ENCODE data around the gene NEDD4L.
A peak's percentile ranks its signal among the peaks of the same experiment; 100 is the strongest.

The NEDD4L gene

DNA sequence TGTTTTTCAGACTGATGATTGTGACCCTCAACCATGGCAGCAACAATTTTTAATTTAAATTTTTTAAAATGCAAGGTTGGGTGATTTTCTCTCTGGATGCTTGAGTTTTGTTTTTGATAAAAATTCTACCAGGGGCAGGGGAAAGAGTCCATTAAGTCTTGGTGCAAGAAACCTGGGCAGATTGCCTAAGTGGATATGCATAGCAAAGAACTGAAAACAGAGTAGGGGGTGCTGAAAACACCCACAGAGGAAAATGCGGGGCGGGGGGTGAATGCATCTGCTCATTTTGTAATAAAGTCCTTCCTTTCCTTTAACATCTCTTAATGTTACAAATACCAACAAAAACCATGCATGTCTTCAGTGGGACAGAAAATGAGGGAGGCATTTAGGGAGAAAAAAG lies 138.0 kb downstream of the NEDD4L start:
- DNase-seq (ENCODE audit: low read depth) = no peak

- DNase-seq (ENCODE audit: low read depth) = no peak
These were observed 139.2 kb downstream of the NEDD4L start for GRCh38 chr18:58183226-58183625.

GRCh38 chr18:58186258-58186948 lies 142.4 kb downstream of the NEDD4L start:
- no peak for DNase-seq (ENCODE audit: low read depth)

DNA sequence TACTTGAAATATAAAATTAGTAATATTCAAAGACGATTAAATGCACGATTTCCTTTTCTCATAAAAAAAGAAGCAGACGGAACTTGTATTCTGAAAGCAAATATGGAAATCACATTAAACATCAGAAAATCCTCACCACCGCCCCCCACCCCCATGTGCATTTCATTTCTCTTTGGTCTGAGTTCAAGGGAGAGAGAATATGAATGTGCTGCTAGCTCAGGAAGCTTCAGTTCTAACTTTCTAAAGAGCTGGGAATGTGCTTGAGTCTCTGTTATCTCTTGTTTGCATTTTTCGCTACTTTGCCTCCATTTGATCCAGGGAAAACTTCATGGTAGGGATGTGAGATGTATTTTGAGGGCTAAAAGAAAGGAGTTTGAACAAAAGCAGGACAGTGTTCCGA lies 143.6 kb downstream of the NEDD4L start:
- no peak for DNase-seq (ENCODE audit: low read depth)

DNA sequence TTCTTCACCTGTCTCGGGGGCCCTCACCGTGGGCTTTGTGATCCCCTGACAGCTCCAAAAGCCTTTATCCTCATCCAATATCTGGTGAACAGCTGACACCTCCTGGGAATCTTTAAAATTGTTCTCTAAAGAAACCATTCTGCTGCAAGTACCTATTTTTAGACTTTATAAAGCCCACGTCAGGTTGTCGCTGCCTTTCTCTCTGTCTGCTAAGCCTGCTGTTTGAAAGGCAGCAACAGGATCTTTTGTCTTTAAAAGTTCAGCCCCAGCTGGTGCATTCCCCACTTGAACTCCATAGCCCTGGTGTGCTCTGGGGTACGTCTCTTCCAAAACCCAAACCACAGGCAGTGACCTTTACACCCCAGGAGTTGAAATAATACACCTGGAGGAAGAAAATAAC lies 145.0 kb downstream of the NEDD4L start:
- DNase-seq (ENCODE audit: low read depth) = no peak

DNA sequence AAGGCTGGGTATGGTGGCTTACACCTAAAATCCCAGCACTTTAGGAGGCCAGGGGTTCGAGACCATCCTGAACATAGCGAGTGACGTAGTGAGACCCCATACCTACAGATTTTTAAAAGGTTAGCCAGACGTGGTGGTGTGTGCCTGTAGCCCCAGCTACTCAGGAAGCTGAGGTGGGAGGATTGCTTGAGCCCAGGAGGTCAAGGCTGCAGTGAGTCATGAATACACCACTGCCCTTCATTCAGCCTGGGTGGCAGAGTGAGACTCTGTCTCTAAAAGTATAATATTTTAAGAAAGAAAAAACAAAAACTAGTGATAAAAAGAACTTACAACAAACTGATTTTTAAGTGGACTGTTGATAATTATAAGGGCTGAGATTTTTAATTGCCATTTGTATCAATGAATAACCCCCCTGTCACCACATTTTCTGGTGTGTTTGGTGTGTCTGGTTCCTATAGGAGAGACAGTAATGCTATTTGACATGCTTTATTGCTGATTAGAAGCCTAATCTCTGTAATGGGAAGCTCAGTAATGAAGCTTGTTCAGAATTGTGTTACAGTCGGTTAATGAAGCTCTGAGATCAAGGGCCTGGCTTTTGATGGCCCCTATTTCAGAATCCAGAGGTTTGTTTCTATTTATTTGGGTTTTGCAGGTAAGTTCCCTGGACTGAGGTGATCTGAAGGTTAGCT lies 147.0 kb downstream of the NEDD4L start:
- DNase-seq (ENCODE audit: low read depth) = no peak

DNA sequence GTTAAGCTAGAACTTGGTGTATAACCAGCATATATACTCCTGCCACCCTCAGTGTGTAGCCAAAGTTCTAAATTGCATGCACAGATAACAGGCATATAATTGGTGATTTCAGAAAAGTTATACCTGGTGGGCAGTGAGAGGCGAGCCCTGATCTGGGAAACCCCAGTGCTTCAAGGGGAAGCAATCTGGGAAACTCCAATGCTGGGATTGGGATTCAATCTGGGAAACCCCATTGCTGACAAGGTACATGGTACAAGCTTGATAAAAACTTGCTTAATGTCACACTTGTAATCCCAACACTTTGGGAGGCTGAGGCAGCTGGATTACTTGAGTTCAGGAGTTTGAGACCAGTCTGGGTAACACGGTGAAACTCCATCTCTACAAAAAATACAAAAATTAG lies 147.6 kb downstream of the NEDD4L start:
- no peak for DNase-seq (ENCODE audit: low read depth)

- no peak for DNase-seq (ENCODE audit: low read depth)
These were observed 148.5 kb downstream of the NEDD4L start for GRCh38 chr18:58192519-58192918.

DNA sequence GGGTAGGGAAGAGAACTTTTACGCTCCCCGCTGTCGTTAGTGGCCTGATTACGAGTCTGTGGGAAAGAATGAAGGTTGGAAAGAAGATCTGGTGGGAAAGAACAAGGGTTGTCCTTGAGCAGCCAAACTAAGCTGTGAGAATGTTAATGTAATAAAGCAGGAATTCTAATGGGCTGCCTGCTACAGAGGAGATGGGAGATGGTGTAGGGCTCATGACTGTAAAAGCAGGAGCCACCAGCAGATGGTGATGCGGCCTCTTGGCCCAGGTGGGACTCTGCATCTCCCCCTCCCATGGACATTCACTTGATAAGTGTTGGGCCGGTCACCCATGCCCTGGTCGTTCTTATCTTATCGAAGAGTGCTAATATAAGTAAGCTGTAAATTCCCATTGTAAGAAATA lies 150.0 kb downstream of the NEDD4L start:
- DNase-seq (ENCODE audit: low read depth) = no peak

GRCh38 chr18:58195278-58195765 lies 151.3 kb downstream of the NEDD4L start:
- DNase-seq (ENCODE audit: low read depth) = no peak

- DNase-seq (ENCODE audit: low read depth) = no peak
These were observed 152.1 kb downstream of the NEDD4L start for GRCh38 chr18:58196164-58196563.

DNA sequence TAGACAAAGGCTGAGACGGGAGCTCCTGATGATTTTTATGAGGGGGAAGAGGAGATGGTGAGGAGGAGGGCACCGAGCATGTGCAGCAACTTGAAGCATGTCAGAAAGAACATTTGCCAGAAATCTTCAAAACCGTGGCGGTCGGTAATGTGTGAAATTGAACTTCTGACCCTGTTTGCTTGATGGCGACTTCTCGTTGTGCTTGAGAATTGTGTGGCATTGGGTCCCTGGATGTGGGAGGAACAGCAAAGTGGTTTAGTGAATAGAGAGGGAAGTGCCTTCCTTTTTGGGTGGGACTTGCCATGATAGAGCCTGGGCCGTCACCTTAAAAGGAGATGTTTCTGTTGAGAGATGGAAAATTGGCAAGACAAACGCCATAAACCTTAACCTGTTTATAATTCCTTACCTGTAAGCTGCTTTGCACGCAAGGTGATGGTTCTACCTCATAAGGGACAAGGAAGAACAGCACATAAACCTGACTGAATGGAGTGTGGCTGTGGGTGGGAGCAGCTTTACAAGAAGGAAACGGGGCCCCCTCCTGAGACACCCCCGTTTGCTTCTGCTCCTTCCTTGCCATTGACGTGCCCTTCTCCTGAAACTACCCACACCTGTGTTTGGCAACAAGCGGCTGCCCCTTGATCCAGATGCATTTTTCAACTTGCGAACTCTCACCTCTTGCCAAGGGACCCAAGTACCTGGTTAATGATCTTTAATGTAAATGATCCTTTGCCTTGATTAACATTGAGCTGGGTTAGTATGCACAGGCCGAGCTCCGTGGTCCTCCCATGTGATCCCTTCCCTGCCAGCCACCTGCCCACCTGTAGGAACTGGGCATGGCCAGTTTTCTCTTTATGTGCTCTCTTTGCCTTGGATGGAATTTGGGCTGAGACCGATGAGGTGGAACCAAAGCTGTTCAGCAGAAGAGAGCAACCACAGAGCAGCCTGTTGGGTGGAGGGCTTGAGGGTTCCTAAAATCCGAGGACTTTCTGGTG lies 153.2 kb downstream of the NEDD4L start:
- no peak for DNase-seq (ENCODE audit: low read depth)

DNA sequence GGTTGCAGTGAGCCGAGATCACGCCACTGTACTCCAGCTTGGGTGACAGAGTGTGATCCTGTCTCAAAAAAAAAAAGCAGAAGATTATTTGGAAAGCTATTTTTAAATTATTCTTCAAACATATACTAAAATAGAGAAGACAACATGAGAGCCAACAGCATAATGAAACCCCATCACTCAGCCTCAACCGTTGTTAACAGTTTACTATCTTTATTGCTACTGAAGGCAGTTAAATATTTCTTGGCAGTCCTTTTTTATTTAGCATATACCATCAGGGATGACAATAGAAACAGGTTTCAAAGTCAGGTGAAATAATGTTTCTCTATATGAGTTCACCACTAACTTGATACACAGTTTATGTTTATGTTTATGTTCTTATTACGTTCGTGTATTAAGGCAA lies 157.2 kb downstream of the NEDD4L start:
- no peak for DNase-seq (ENCODE audit: low read depth)

GRCh38 chr18:58201733-58202730 lies 158.0 kb downstream of the NEDD4L start:
- no peak for DNase-seq (ENCODE audit: low read depth)

- DNase-seq (ENCODE audit: low read depth) = no peak
These were observed 160.9 kb downstream of the NEDD4L start for GRCh38 chr18:58204776-58205442.

DNA sequence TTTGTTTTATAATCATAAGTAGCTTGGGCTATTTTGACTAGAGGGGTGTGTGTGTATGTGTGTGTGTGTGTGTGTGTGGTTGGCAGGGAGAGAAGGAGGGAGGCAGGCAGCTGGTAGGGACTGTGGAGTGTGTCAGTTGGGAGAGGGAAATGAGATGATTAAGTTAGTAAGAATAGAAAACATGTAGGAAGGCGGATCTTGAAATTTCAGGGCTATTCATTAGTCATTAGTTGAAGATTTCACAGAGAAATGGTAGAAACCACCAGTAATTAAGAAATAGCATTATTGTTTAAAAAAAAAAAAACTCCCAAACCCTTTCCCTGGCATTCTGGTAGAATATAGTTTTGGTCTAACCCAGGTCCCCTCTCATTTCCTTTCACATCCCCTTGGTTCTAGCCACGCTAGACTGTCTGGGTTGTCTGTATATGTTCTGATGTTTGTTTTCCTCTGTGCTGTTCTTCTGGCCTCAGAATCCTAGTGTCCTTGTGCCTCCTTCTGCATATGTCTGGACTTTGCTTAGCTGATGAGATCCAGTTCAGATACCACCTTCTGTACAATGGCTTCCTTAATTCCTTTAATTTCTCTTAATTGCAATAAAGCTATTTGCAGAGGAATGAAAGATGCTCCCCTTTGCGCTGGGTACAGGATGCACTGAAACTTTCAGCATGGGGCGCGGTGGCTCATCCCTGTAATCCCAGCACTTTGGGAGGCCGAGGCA lies 161.6 kb downstream of the NEDD4L start:
- peak; percentile 65 for DNase-seq (ENCODE audit: low read depth)

GRCh38 chr18:58207520-58208152 lies 163.6 kb downstream of the NEDD4L start:
- no peak for DNase-seq (ENCODE audit: low read depth)

DNA sequence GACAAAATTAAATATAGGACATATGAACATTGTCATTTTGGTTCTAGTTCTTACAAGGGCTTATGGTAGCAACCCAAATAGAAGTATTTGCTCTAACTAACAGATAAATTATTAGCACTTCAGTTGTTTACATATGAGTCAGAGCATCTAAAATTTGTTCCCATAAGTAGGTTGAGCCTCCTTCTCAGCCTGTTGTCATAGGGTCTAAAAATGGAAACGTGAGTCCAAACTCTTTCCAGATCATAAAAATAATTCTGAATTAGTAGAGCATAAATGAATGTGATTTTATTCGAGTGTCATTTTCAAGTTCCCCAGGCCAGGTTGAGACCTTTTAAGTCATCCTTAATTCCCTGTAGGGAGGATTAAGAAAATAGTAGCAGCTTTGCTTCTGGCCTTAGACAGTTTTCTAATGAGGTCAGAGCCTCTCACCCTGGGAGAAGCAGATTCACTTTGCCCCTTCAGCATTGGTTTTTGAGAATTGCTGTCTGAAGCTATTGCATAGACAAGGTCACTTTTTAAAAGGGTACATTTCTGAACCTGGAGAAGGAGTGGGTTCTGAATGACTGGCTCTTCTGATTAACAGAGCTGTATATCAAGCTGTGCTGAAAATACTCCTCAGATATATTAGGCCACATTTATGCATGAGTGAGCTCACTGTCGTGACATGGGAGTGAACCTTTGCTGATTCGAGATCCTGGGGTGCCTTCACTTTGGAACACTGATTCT lies 164.3 kb downstream of the NEDD4L start:
- peak; percentile 52 for DNase-seq (ENCODE audit: low read depth)

GRCh38 chr18:58209326-58209725 lies 165.3 kb downstream of the NEDD4L start:
- no peak for DNase-seq (ENCODE audit: low read depth)
